ENCODE data around the gene ME2. TPM values are rescaled to one million over a fixed set of nuclear protein-coding genes. Genes with fewer than 3 reads are reported as not detected.

Gene ME2
- total RNA-seq, 2 experiments from 2014 or later = 138 to 141 TPM

- CTCF ChIA-PET = no interaction called here
- POLR2A ChIA-PET = no interaction called here
- intact Hi-C loops (cut with micrococcal nuclease) = no loop called here
- TF ChIP-seq, protein P1, sequence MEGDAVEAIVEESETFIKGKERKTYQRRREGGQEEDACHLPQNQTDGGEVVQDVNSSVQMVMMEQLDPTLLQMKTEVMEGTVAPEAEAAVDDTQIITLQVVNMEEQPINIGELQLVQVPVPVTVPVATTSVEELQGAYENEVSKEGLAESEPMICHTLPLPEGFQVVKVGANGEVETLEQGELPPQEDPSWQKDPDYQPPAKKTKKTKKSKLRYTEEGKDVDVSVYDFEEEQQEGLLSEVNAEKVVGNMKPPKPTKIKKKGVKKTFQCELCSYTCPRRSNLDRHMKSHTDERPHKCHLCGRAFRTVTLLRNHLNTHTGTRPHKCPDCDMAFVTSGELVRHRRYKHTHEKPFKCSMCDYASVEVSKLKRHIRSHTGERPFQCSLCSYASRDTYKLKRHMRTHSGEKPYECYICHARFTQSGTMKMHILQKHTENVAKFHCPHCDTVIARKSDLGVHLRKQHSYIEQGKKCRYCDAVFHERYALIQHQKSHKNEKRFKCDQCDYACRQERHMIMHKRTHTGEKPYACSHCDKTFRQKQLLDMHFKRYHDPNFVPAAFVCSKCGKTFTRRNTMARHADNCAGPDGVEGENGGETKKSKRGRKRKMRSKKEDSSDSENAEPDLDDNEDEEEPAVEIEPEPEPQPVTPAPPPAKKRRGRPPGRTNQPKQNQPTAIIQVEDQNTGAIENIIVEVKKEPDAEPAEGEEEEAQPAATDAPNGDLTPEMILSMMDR (IDR thresholded peaks at IDR 0.05) = no peak
- no peaks in the 10 kb centered on the region for H3K9me3 Mint-ChIP-seq
- peaks cover 3% of the 10 kb centered on the region for H3K4me1 Mint-ChIP-seq (ENCODE audit: low read depth)
- H3K27me3 Mint-ChIP-seq = peaks cover 5% of the 10 kb centered on the region
- DNase-seq (no peak), ATAC-seq (no peak)
- H3K27ac Mint-ChIP-seq = no peak overlapping the region
- no peak overlapping the region for H3K4me3 Mint-ChIP-seq
- no peaks in the 10 kb centered on the region for H3K36me3 Mint-ChIP-seq (ENCODE audit: low read depth)
Measured at GRCh38 chr18:50836521-50836957, 42.4 kb upstream of the ME2 start.

GRCh38 chr18:50839341-50839740 lies 39.6 kb upstream of the ME2 start:
- DNase-seq (no peak), ATAC-seq (no peak)
- Mint-ChIP-seq H3K4me3 (no peak overlapping the region), H3K27ac (no peak overlapping the region), H3K9me3 (no peaks in the 10 kb centered on the region), H3K36me3 (ENCODE audit: low read depth) (no peaks in the 10 kb centered on the region), H3K4me1 (ENCODE audit: low read depth) (peaks cover 3% of the 10 kb centered on the region), H3K27me3 (peaks cover 3% of the 10 kb centered on the region)
- POLR2A ChIA-PET = no interaction called here
- intact Hi-C loops (cut with micrococcal nuclease) = no loop called here
- TF ChIP-seq, protein P1 (IDR thresholded peaks at IDR 0.05) = no peak
- CTCF ChIA-PET = interaction anchor here (4.0 kb wide), 1 partner anchor 19 kb away, joined by 13 read pairs; the partner anchor contains the start of gene MRO

DNA sequence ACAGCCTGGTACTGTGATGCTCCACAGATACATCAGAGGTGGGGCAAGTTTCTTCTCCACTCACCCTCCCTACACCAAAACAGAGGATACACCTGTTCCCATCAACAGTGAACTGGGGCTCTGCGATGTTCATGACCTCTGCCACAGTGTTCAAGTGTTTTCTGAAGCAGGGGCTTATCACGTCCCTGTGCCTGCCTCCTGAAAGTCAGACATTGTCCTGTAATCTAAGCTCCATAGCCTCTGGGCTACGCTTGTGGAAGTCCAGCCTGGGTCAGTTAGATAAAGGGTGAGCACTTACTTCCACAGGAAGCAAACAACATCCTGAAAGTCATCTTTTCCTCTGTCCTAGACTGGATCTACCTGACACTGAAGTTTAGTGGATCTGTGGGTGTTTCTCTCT lies 38.9 kb upstream of the ME2 start:
- H3K36me3 Mint-ChIP-seq (ENCODE audit: low read depth) = no peaks in the 10 kb centered on the region
- CTCF ChIA-PET = interaction anchor here (1.6 to 4.0 kb wide), 2 partner anchors 10 to 20 kb away, joined by 3 to 13 read pairs; partner anchors contain the start of gene MRO
- no peak for DNase-seq
- TF ChIP-seq, protein P1 (IDR thresholded peaks at IDR 0.05) = no peak
- ATAC-seq = no peak
- no peaks in the 10 kb centered on the region for H3K9me3 Mint-ChIP-seq
- H3K27ac Mint-ChIP-seq = no peak overlapping the region
- peaks cover 3% of the 10 kb centered on the region for H3K4me1 Mint-ChIP-seq (ENCODE audit: low read depth)
- intact Hi-C loops (cut with micrococcal nuclease) = no loop called here
- no peak overlapping the region for H3K4me3 Mint-ChIP-seq
- peaks cover 3% of the 10 kb centered on the region for H3K27me3 Mint-ChIP-seq
- POLR2A ChIA-PET = no interaction called here

- Mint-ChIP-seq H3K4me3 (no peak overlapping the region), H3K27me3 (peaks cover 1% of the 10 kb centered on the region), H3K27ac (no peak overlapping the region), H3K4me1 (ENCODE audit: low read depth) (no peaks in the 10 kb centered on the region), H3K36me3 (ENCODE audit: low read depth) (no peaks in the 10 kb centered on the region), H3K9me3 (no peaks in the 10 kb centered on the region)
- CTCF ChIA-PET = no interaction called here
- ATAC-seq (no peak), DNase-seq (no peak)
- intact Hi-C loops (cut with micrococcal nuclease) = no loop called here
- TF ChIP-seq, protein P1 (IDR thresholded peaks at IDR 0.05) = no peak
- POLR2A ChIA-PET = interaction anchor here (0.6 kb wide), 1 partner anchor 254 kb away, joined by 3 read pairs; no protein-coding TSS in a partner anchor
Measured at GRCh38 chr18:50842846-50843245, 36.1 kb upstream of the ME2 start.

DNA sequence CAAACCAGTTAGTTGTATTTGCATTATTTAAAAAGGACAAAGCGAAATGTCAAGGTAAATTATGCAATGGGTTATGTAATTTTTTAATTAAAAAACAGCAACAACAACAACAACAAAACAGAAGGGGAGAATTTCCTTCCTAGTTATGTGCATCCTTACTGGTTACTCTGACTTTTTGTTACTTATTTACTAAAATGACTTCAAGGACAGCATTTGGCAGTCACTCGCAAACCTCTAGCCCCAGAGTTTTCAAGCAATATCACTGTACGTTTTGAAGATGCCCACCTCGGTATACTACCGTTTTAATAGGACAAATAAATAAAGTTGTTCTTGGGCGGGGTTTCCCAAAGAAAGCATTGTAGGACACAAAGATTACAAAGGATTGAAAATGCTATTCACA lies 34.4 kb upstream of the ME2 start:
- Mint-ChIP-seq H3K4me3 (no peak overlapping the region), H3K4me1 (ENCODE audit: low read depth) (no peaks in the 10 kb centered on the region), H3K27me3 (peaks cover 1% of the 10 kb centered on the region), H3K27ac (no peak overlapping the region), H3K36me3 (ENCODE audit: low read depth) (no peaks in the 10 kb centered on the region), H3K9me3 (no peaks in the 10 kb centered on the region)
- intact Hi-C loops (cut with micrococcal nuclease) = no loop called here
- CTCF ChIA-PET = interaction anchor here (2.7 kb wide), 1 partner anchor 24 kb away, joined by 10 read pairs; the partner anchor contains the start of gene MRO
- DNase-seq = no peak
- ATAC-seq = no peak
- TF ChIP-seq, protein P1 (IDR thresholded peaks at IDR 0.05) = no peak
- POLR2A ChIA-PET = no interaction called here

All from activated CD8-positive, alpha-beta T cell treated with anti-CD3 and anti-CD28 coated beads for 36 hours (primary cell).